ENCODE data around the gene ASGR2.

DNA sequence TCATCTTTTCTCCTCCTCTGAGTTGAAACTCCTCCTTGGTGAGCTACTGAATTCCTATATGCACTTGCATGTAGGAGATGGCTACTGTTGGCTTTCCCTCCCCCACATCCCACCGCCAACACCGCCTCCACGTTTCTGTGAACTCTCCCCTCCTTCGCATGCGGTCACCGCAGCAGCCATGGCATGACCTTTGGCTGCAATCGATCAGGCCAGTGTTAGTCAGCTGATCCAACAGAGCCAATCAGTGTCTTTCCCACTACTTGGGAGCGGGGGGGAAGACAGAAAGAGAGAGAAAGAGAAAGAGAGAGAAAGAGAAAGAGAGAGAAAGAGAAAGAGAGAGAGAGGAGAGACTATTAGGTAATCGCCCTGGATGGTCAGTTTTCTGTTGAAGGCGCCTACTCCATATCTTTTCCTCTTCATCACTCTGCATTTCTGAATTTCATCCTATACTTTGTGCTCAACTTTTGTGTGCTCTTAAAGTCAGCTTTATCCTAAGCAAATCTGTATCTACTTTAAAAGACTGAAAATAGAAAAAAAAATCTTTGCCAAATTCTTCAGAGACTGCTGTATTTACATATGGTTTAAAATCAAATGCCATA, 41.8 kb upstream of the ASGR2 start:
- TF ChIP-seq YY1 (IDR thresholded peaks at IDR 0.05; ENCODE audit: insufficient read depth, insufficient read length) (no peak), ZNF274 (IDR thresholded peaks at IDR 0.05; ENCODE audit: low read depth, low read length) (no peak)

All from NT2/D1 (cell line).